Astrocyte of the cerebellum (primary cell): ENCODE measurements around the gene MEGF6.

Experiments
- DNase-seq: peaks from one replicate; pipeline ENCODE4 v3.0.0-alpha.2; 2011; ENCODE audit warnings: low read depth
- H3K4me3 ChIP-seq: 2 replicates; pipeline ENCODE4 v1.5.1; 2011; ENCODE audit warnings: mild to moderate bottlenecking, low read depth, low read length, moderate library complexity
- CTCF ChIP-seq: IDR thresholded peaks from 2 replicates; pipeline ENCODE4 v1.5.1; 2012; ENCODE audit warnings: low read length, low read depth, moderate library complexity, mild to moderate bottlenecking; ENCODE audit errors: missing control alignments
- in situ Hi-C: cut with HindIII; loops from 2 replicates; pipeline ENCODE4 v1.10.0; 2017; ENCODE audit warnings: low sequenced_read_pairs

MEGF6 gene

DNA sequence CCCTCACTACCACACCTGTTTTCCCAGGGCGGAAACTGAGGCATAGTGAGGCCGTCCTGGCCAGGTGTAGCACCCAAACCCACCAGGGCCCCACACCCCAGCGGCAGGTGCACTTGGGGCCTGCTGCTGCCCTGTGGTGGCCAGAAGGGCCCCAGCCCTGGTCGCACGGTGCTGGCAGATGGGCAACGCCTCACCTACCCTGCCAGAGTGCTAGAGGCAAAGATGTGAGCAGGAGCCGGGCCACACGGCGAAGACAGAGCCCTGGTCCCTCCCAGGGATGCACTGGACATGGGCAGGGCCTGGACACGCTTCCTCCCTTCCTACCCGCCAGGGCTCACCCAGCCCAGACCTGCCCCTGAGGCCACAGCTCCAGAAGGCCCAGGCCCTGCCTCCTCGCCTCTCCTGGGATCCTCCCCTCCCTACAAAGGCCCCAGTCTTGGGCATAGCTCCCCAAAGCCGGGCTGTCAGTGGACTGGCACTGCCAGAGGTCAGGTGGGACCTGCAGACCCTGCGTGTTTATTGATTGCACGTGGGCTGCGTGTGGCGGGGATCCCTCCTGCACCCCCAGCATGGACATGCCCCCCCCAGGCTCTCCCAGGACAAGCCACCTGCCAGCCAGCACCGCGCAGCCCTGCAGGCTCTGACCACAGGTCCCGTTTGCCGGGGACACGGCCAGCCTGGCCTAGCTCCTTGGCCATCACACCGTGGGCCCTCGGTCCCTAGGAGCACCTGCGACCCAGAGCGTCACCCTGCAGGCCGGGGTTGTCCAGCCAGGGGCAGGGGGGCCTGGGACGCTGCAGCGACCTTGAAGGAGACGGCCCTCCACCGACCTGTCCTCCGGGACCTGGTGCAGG is 44.1 kb downstream of the MEGF6 start:
- no peak overlapping the region for H3K4me3 ChIP-seq
- no peak for TF ChIP-seq CTCF
- no peak for DNase-seq
- in situ Hi-C loops = no loop called here

GRCh38 chr1:3566003-3566885 is 45.1 kb downstream of the MEGF6 start:
- TF ChIP-seq CTCF = no peak
- in situ Hi-C loops = no loop called here
- H3K4me3 ChIP-seq = no peak overlapping the region
- no peak for DNase-seq

GRCh38 chr1:3564921-3565831 is 46.1 kb downstream of the MEGF6 start:
- in situ Hi-C loops = no loop called here
- peak; percentile 95 for TF ChIP-seq CTCF

DNA sequence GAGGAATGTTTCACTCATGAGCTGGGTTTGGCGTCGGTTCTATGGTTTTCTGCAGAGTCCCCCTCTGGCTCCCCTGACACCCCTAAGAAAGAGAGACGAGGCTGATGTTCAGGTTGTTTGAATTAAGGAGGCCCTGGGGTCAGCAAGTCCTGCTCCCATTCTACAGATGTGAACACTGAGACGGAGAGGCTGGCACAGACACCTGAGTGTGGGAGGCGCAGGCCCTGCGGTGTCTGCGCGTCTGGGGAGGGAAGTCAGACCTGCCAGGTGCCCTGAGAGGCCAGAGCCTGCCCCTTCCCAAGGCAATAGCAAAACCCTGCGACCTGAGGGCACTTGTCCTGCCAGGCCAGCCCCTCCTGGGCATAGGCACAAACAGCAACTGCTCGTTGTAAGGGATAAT is 47.7 kb downstream of the MEGF6 start:
- no peak overlapping the region for H3K4me3 ChIP-seq
- in situ Hi-C loops = no loop called here
- DNase-seq = no peak
- TF ChIP-seq CTCF = no peak

More at GRCh38 chr1:3564921-3565831, 46.1 kb downstream of the MEGF6 start:
- no peak overlapping the region for H3K4me3 ChIP-seq
- no peak for DNase-seq

- TF ChIP-seq CTCF = no peak
- in situ Hi-C loops = no loop called here
- H3K4me3 ChIP-seq = no peak overlapping the region
- no peak for DNase-seq
Observed at GRCh38 chr1:3563125-3563524, 48.2 kb downstream of the MEGF6 start.

GRCh38 chr1:3562712-3563111 is 48.6 kb downstream of the MEGF6 start:
- no peak overlapping the region for H3K4me3 ChIP-seq
- no peak for DNase-seq
- TF ChIP-seq CTCF = no peak
- in situ Hi-C loops = no loop called here
